HK-2 (cell line): Measurements from ENCODE around the gene TUSC7.

Source experiments
- DNase-seq: peaks from one replicate; pipeline ENCODE4 v3.0.0-alpha.2; 2018; ENCODE audit not compliant: unreplicated experiment

The TUSC7 gene

DNA sequence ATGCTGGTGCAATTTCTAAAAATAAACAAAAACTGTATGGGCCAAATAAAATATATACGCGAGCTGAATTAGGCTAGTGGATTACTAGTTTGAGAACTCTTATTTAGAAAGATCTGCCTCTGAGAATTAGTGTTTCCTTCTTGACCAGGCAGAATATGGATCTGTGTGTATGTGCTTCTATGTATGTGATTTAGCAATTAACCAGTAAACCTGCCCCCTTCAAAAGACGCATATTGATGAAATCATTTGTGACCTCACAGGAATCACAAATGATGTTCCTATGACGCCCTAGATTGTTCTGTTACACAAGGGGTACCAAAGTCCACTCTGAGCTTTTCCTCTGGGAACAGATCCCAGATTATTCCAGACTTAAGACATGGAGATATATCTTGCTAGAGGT, at the start of gene TUSC7:
TUSC7 (plus strand) TSS at position 301 of the 400 bp plus-strand sequence.
- no peak for DNase-seq

DNA sequence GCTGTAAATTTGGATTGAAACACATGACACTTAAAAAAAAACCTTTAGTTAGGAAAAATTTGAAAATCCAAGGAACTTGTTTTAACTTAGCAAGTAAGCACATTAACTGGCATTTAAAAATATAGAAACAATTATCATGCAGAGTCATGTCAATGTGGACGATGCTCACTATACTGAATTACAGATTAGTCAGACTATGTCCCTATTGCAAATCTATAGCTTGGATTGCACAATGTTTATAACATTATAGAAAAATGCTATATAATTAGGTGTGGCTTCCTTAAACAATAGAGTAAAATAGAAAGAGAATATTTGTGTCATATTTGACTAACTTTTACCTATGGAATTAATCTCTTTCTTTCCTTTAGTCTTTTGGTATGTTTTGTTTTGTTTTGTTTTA, 48.4 kb upstream of the TUSC7 start:
- no peak for DNase-seq

DNA sequence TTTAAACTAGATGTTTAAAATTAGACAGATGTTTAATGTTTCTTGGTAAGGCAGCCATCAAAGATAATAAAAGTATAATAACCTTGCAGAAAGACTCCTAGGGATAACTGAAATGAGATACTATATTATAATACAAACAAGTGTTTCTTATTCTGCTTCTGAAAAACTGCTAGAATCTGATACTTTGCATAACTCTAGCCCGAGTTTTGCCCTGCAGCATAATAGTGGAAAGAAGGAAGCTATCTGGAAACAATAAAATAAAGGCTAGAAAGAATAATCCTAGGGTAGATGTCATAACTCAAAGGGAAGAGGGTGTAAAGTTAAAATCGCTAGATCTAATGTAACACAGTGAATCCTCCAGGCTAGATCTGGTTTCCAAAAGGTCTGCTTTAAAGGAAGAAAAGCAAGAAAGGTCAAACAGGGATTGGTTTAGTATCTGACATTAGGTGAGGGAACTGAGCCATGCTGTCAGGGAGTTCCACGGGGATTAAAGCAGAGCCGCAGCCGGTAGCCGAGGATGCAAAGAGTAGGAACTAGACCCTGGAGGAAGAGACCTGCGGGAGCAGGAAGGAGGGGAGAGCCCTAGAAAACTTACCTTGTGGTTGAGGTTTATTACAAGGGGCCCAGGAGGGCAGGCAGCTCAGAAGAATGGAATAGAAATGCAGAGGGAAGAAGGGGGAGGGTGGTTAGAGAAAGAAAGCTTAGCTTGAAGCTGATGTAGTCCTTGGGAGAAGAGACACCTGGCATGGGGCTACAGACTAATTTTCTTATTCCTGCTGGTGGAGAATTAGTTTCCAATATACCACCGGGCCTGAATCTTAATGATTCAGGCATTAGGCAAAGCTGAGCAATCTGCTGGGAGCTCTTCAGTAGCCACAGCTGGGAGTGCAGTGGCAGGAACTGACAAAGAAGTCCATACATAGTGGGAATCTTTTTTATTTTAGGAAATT, 46.1 kb upstream of the TUSC7 start:
- DNase-seq = no peak

DNA sequence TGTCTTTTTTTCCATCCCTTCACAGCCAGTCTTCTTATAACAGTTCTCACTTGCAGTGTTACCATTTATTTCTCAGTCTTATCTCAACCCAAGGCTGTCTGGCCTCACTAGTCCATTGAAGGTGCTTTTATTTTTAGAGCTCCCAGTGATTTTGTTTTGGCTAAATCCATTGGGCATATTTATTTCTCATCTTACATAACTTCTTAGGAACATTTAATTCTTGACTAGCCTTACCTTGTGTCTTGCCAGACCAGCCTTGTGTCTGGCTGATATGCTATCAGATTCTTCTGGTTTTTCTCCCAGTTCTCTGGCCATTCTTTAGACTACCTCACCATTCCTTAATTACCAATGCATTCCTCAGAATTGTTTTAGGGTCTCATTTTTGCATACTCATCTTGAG, 42.3 kb upstream of the TUSC7 start:
- DNase-seq = no peak

DNA sequence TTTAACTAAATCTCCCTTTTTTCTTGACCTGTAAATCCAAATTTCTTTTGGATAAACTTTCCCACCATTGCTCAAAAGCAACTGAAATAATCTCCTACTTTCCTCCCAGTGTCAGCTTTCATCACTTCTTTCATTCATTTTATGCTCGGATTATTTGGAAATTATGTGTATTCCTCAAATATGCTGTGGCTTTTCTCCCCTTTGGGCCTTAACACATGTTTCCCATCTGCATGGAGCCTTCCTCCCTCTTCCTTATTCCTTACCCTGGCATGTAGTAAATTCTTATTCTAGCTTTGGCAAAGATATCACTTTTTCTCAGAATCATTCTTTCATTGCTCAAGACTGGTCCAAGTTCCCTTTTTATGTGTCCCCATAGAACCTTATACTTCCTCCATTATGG, 41.8 kb upstream of the TUSC7 start:
- DNase-seq = no peak

DNA sequence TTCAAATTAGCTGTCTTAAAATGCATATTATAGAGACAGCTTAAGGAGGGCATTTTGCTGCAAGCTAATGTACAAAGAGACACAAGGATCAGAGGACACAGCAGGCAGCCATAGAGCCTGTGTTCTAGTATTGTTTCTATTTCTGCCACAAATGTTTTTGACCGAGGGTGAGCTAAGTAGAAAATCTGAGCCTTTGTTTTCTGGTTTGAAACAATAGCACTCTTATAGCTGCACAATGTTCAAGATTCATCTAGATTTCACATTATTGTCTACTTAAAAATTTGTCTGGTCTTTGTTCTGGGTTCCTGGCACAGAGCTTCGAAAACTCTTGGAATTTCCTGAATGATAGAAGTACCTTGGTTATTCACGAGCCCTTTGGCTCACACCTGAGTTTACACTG, 40.0 kb upstream of the TUSC7 start:
- DNase-seq = no peak

DNA sequence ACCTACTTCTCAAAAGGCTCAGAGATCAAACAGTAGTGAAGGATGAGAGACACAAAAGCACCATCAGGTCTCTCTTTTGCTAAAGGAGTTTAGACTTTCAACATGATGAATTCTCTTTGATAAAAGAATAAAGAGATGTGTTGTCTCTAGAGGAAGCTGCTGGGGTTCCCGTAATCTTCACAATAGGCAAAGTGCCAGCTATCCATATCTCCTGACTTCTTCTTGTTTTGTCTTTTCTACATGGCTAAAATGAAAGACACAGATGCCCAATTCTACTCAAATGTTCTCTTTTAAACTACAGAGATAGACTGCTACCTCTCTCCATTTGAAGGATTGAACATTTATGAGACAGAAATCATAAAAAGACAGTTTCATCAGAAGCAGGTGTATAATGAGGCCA, 38.4 kb upstream of the TUSC7 start:
- DNase-seq = no peak

DNA sequence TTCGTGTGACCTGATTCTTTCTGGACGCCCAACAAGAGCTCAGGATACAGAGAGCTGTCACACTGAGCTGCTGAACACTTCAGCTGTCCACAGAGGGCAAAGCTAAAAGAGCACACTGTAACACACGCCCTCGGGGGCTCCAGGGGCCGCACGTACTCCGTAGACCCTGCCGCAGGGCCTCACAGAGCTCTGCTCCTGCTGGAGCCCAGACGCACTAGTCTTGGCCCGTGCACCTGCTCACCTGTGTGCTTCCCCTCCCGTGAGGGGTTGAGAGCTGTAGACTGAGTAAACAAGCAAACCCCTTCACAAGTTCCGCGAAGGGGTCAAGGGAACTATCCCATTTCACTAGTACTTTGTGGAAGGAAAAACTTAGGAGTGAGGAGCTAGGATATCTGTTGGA, 30.7 kb upstream of the TUSC7 start:
- no peak for DNase-seq

DNA sequence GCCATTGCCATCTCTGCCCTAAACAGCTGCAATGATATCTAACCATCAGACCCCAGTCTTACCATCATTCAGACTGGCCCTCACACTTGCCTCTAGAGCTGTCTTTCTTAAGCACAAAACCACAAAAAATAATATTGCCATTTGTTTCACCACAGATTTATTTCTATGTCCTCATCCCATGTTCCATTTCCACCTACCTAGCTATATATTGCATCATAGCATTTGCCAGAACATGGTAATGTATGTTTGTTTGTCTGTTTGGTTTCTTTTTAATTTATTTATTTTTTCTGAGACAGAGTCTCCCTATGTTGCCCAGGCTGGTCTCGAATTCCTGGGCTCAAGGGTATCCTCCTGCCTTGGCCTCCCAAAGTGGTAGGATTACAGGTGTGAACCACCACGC, 18.5 kb upstream of the TUSC7 start:
- no peak for DNase-seq

DNA sequence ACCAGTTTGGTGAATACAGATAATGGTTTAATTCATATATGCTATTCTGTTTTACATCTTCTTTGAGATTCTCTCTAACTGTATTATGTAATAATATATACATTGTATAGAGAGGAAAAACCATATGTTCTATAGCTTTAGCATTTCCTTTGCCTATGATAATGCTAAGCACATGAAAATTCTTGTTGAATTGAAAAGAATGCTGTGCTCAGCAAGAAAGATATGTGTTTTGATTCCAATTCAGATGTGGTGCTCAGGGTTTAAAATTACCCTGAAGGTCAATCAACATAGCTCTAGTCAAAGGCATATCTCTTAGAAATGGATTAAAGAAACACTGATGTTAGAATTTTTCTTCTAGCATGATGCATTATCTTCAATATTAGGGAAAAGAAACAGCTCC, 8.5 kb upstream of the TUSC7 start:
- DNase-seq = no peak

DNA sequence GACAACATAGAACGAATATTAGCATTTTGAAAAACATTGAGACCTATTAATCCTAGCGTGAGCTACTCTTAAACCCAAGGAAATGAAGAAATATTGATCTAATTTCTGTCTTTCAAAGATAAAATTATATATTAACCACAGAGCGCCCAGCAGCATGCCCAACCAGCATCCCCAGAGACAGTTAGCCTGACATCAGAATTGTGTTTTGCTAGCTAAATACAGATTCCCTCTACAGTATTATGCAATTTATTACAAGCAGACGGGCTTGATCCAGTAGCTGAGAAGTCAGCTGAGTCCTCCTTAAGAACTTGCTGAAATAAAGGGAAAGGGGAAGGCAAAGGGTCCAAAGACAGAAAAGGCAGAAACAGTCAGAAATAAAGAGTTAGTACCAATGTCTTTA, 7.2 kb upstream of the TUSC7 start:
- DNase-seq = no peak

DNA sequence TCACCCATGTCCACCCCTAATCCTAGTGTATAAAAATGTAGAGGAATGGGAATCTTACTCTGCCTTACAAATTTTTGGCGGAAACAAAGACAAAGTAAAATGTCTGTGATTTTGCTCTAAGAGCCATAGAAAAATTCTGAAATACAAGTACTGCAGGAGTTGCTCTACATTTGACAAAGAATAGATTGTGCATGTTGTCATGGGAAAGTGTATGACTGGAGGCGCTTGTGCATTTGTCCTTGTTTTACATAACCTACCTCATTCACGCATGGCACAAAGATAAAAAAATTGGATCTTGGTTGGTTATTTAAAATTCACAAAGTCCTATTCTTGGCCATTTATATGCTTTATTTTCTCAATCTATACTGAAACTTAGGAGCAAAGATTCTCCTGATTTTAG, 2.0 kb upstream of the TUSC7 start:
- DNase-seq = no peak

DNA sequence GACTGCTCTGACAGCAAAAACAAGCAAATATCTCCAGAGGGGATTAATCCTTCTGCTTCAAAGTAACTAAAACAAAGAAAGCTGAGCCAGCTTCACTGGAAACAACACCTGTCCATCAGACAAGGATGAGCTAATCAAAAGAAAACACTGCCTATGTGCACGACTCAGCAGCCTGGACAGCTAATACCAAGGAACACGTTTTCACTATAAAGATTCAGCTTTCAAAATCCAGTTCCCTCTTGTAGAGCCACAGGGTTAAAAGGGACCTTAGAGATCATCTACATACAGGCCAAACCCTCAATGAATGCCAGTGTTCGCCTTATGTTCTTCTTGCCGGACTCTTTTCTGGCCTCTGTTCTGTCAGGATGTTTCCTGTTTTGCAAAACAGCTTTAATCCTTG, 6.9 kb downstream of the TUSC7 start:
- no peak for DNase-seq

DNA sequence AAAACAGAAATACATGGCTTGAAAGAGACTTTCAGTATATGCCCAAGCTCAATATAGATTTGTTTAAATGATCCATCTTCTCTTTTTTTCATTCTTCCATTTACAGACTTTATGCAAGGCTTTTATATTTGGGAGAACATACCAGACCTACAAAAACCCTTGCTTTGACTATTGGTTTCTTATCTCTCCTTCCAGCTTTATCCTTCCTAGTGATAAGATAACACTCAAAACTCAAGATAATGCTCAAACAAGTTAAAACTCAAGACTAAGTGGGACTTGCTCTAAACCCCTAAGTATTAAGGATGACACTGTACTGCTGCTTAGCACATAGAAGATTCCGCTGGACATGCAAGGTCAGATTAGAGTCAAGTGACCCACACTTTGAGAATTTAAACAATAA, 8.0 kb downstream of the TUSC7 start:
- DNase-seq = no peak

DNA sequence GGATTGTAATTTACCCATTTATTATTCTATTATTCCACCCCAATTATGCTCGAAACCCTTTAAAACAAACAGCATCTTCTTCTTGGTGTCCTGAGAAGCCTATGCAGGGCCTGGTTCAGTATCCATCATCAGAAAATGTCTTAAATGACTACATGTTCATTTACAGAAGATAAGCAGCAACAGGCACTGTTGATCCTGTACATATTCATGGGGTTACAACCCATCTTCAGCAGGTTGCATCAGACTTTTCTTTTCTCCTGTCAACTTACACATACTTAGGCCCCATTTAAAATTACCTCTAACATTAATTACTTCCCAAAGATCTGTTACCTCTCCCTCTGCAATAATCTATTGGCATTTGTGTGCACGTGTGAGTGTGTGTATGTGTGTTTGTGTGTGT, 18.9 kb downstream of the TUSC7 start:
- no peak for DNase-seq

DNA sequence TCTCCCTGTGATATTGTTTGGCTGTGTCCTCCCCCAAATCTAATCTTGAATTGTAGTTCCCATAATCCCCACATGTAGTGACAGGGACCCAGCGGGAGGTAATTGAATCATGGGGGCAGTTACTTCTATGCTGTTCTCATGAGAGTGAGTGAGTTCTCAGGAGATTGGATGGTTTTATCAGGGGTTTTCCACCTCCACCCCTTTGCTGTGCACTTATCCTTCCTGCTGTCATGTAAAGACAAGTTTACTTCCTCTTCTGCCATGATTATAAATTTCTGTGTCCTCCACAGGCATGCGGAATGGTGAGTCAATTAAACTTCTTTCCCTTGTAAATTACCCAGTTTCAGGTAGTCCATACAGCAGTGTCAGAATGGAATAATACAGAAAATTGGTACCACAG, 24.7 kb downstream of the TUSC7 start:
- DNase-seq = no peak

DNA sequence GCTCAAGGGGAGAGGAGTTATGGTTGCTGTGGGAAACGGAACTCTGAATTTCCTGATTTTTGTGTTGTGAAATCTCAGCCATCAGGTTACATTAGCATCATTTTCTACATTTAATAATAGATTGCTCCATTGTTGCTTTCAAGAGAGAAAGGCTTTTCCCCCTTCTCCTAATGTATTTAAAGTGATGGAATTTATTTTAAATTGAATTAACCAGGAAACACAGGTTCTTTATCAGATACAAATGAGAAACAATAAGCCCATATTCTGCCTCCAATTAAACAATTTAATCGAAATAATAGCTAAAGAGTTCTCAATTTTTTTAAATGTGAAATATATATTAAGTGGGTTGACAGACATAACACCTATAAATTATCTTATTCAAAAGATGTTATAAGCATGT, 30.1 kb downstream of the TUSC7 start:
- DNase-seq = no peak

DNA sequence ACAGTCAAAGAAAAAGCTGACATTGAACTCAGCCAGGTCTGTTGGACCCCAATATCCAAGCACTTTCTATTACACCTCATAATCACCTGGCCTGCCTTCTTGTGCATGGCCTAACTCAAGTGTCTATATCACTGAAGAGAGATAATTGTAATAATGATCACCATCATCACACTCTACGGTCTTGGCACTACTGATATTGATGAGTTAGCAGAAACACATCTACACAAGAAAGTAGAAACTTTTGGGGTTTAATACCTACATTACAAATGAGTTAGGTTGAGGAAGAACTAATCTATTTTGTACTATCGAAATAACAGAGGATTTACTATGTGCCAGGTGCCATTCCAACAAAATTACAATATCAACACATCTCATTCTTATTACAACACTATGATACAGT, 30.7 kb downstream of the TUSC7 start:
- no peak for DNase-seq

DNA sequence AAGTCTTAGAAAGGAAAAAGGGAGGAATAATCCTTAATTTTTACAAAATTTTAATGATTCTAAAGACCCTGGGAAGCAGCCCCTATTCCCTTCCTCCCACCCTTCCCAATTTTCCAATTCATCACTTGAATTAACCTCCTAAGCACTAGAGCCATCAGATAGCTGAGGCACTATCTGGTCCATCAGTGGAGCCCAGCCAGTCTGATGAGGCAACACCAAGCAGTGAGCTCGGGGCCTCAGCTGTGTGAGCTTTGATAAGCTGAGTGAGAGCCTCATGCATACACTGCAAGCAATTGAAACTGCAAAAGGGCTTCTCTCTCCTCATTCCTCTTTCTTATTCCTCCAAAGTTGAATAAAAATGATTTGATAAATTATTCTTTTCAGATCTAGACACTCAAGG, 31.9 kb downstream of the TUSC7 start:
- no peak for DNase-seq

DNA sequence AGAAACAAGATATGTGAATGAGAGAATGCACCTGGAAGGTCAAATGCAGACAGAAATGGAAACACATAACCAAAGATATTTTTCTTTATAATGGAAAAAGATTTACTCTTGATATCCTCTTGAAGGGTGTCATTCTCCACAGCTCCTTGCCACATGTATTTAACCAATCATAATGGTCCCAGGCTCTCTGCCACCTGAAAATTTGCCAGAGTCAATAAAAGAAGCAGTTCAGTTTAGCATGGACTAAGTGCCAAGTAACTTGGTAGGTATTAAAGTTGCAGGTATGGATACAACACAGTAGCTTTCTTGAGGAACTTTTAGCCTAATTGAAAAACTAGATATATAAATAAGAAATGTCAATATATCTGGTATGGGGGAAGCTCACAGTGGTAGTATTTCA, 33.5 kb downstream of the TUSC7 start:
- DNase-seq = no peak

DNA sequence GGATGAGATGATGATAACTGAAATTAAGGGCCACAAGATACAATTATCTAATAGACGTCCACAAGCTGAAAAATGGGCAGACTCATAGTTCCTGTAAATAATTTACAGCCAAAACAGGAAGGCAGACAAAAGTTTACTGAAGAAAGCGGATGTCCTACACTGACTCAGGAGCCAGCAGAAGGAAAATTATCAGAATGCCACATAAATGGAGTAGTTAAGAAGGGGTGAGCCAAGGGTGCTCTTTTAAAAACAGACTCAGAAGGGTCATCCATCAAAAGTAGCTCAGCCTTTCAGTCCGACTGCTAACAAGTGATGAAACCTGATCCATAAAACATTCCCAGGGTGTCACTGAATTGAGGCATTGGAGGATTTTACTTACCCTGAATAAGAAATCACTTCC, 39.8 kb downstream of the TUSC7 start:
- DNase-seq = no peak

DNA sequence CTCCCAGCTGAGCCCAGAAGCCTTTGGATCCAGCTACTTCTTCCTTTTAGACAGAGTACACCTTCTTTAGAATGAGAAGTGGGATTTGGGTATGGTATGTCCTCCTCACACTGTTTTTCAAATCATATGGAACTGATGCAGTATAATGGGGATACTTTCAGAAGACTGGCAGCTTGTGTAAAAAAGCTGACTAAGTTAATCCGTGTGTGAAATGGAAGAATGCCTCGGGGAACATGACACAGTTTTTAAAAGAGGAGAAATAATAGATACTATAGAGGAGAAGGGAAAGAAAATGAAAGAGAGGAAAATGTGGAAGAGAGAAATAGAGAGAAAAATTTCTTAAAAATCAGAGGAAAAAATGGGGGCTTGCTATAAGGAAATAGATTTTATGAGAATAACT, 47.7 kb downstream of the TUSC7 start:
- no peak for DNase-seq

DNA sequence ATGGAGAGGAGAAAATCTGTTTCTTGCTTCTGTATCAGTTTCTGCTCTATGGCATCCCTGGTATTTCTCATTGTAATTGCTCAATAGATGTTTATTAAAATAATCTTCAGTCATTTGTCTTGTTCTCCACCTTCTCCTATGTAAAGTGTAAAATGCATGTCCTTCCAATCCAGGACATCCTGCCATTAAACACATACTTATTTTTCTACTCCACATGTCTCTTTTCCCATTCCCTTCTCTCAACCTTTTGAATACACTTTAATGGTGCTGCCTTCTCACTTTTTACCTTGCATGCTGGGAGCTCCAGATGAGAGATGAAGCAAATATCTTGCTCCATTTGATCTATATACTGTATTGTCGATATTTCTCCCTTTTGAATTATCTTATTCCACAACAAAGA, 49.7 kb downstream of the TUSC7 start:
- DNase-seq = no peak
